ENCODE measurements around the gene CHD8.

Gene CHD8

GRCh38 chr14:21369949-21370679, 85.8 kb downstream of the CHD8 start:
- no peak for DNase-seq (ENCODE audit: low spot score)

GRCh38 chr14:21367582-21368144, 88.3 kb downstream of the CHD8 start:
- DNase-seq (ENCODE audit: low spot score): no peak

- no peak for DNase-seq (ENCODE audit: low spot score)
Measured at GRCh38 chr14:21356511-21356910, 99.4 kb downstream of the CHD8 start.

GRCh38 chr14:21352587-21352986, 103.3 kb downstream of the CHD8 start:
- DNase-seq (ENCODE audit: low spot score): no peak

GRCh38 chr14:21350539-21350938, 105.4 kb downstream of the CHD8 start:
- DNase-seq (ENCODE audit: low spot score): no peak

- DNase-seq (ENCODE audit: low spot score): no peak
Measured at GRCh38 chr14:21347201-21347600, 108.7 kb downstream of the CHD8 start.

GRCh38 chr14:21346532-21347135, 109.3 kb downstream of the CHD8 start:
- DNase-seq (ENCODE audit: low spot score): no peak

GRCh38 chr14:21343035-21343794, 112.7 kb downstream of the CHD8 start:
- DNase-seq (ENCODE audit: low spot score): no peak
